MCF 10A (cell line): ENCODE results near the gene CACNA1B. TPM values are rescaled to one million over a fixed set of nuclear protein-coding genes. Genes with fewer than 3 reads are reported as not detected.

Experiments
- BruUV-seq: library from RNA; stranded (reverse); fragments of 400-500 nt; replicated peaks from 2 replicates; lab custom pipeline; 2021; lab: Mats Ljungman, UMichigan
- CTCF ChIA-PET: fragments of 300-600 bp; sonication (Branson Sonifier 250); formaldehyde crosslinking; extraction: SDS; loops from one replicate; lab custom pipeline; 2021; ENCODE audit warnings: antibody characterized with exemption, inconsistent platforms; lab: Yijun Ruan, JAX
- POLR2A ChIA-PET: fragments of 300-600, 350-650 bp; sonication (Branson Sonifier 250); formaldehyde crosslinking; extraction: SDS; loops from one replicate; lab custom pipeline; 2020; ENCODE audit warnings: antibody characterized with exemption, inconsistent platforms; lab: Yijun Ruan, JAX
- DNase-seq: peaks from one replicate; pipeline ENCODE4 v3.0.0-alpha.2; 2018; ENCODE audit not compliant: unreplicated experiment
- H3K27ac Mint-ChIP-seq: one replicate; pipeline ENCODE4 v1.8.0; 2022; ENCODE audit warnings: mild to moderate bottlenecking, low read depth, mixed read lengths; ENCODE audit not compliant: unreplicated experiment
- H3K27me3 Mint-ChIP-seq: one replicate; pipeline ENCODE4 v1.8.0; 2022; ENCODE audit warnings: mixed read lengths; ENCODE audit not compliant: insufficient read depth, unreplicated experiment
- H3K36me3 Mint-ChIP-seq: one replicate; pipeline ENCODE4 v1.8.0; 2022; ENCODE audit warnings: mild to moderate bottlenecking, moderate library complexity, mixed read lengths; ENCODE audit not compliant: insufficient read depth, unreplicated experiment
- H3K4me1 Mint-ChIP-seq: one replicate; pipeline ENCODE4 v1.8.0; 2022; ENCODE audit warnings: mixed read lengths; ENCODE audit not compliant: insufficient read depth, unreplicated experiment
- H3K4me3 Mint-ChIP-seq: one replicate; pipeline ENCODE4 v1.8.0; 2022; ENCODE audit warnings: mild to moderate bottlenecking, moderate library complexity, mixed read lengths; ENCODE audit not compliant: unreplicated experiment
- H3K9me3 Mint-ChIP-seq: one replicate; pipeline ENCODE4 v1.8.0; 2022; ENCODE audit warnings: mixed read lengths; ENCODE audit not compliant: unreplicated experiment
- CTCF ChIP-seq: fragments of 200-600 bp; IDR thresholded peaks from one replicate; pipeline ENCODE4 v1.8.0; 2022; ENCODE audit warnings: antibody characterized with exemption, mild to moderate bottlenecking; ENCODE audit not compliant: unreplicated experiment
- intact Hi-C: fragments of 100-400 bp; cut with micrococcal nuclease; formaldehyde crosslinking; loops from 2 replicates; pipeline ENCODE4 v1.14.1; 2022
- total RNA-seq: library from RNA; stranded (reverse); gene quantifications from 2 replicates; pipeline ENCODE4 v1.2.3, GENCODE V29; 2022

Gene CACNA1B
- total RNA-seq, 1 experiment from 2014 or later, result not detected

- ChIA-PET CTCF (interaction anchor here (0.6 kb wide), 2 partner anchors 35 to 78 kb away, joined by 3 to 4 read pairs; no protein-coding TSS in a partner anchor), POLR2A (no interaction called here)
- no TSS peak for BruUV-seq
- intact Hi-C loops, result no loop called here
- Mint-ChIP-seq H3K27me3 (peaks cover 20% of the 10 kb centered on the region), H3K4me3 (no peak overlapping the region), H3K36me3 (no peaks in the 10 kb centered on the region), H3K9me3 (no peaks in the 10 kb centered on the region), H3K27ac (no peak overlapping the region), H3K4me1 (no peaks in the 10 kb centered on the region)
- no peak for DNase-seq
- TF ChIP-seq CTCF, result no peak
Measured at GRCh38 chr9:138053996-138054752, 176.6 kb downstream of the CACNA1B start.

GRCh38 chr9:138057726-138058125, 180.1 kb downstream of the CACNA1B start:
- Mint-ChIP-seq H3K9me3 (peaks cover 5% of the 10 kb centered on the region), H3K27me3 (no peaks in the 10 kb centered on the region), H3K4me3 (no peak overlapping the region), H3K27ac (no peak overlapping the region), H3K4me1 (no peaks in the 10 kb centered on the region), H3K36me3 (no peaks in the 10 kb centered on the region)
- no TSS peak for BruUV-seq
- intact Hi-C loops, result no loop called here
- DNase-seq, result no peak
- ChIA-PET CTCF (interaction anchor here (0.5 kb wide), 1 partner anchor 153 kb away, joined by 4 read pairs; no protein-coding TSS in a partner anchor), POLR2A (no interaction called here)
- TF ChIP-seq CTCF, result no peak

- Mint-ChIP-seq H3K27ac (no peak overlapping the region), H3K9me3 (peaks cover 6% of the 10 kb centered on the region), H3K4me1 (no peaks in the 10 kb centered on the region), H3K27me3 (no peaks in the 10 kb centered on the region), H3K36me3 (no peaks in the 10 kb centered on the region), H3K4me3 (no peak overlapping the region)
- no peak for DNase-seq
- POLR2A ChIA-PET, result no interaction called here
- TF ChIP-seq CTCF, result no peak
- CTCF ChIA-PET, result no interaction called here
- no TSS peak for BruUV-seq
- intact Hi-C loops, result no loop called here
Measured at GRCh38 chr9:138058181-138058580, 180.6 kb downstream of the CACNA1B start.

- BruUV-seq, result no TSS peak
- TF ChIP-seq CTCF, result no peak
- no peak overlapping the region for H3K4me3 Mint-ChIP-seq
- H3K27ac Mint-ChIP-seq, result no peak overlapping the region
- no peak for DNase-seq
- H3K4me1 Mint-ChIP-seq, result no peaks in the 10 kb centered on the region
- POLR2A ChIA-PET, result no interaction called here
- CTCF ChIA-PET, result no interaction called here
- intact Hi-C loops, result no loop called here
- H3K36me3 Mint-ChIP-seq, result no peaks in the 10 kb centered on the region
- H3K27me3 Mint-ChIP-seq, result no peaks in the 10 kb centered on the region
- H3K9me3 Mint-ChIP-seq, result peaks cover 6% of the 10 kb centered on the region
Measured at GRCh38 chr9:138059196-138059595, 181.6 kb downstream of the CACNA1B start.
